Measurements from ENCODE around the gene IFI44L. TPM values are rescaled to one million over a fixed set of nuclear protein-coding genes. Genes with fewer than 3 reads are reported as not detected.

Gene IFI44L
- total RNA-seq, 1 donor from 2014 or later, result 1.7 TPM

GRCh38 chr1:78627321-78627720, 7.1 kb downstream of the IFI44L start:
- Histone ChIP-seq H3K9me3 (no peaks in the 10 kb centered on the region), H3K4me1 (no peaks in the 10 kb centered on the region), H3K27ac (no peak overlapping the region), H3K36me3 (no peaks in the 10 kb centered on the region), H3K4me3 (no peak overlapping the region), H3K27me3 (no peaks in the 10 kb centered on the region)
- TF ChIP-seq POLR2AphosphoS5 (IDR thresholded peaks at IDR 0.05; ENCODE audit: insufficient read depth in 1 of 2, low read depth in 1 of 2), result no peak
- TF ChIP-seq CTCF (IDR thresholded peaks at IDR 0.05), result no peak
- no peak for TF ChIP-seq POLR2A (IDR thresholded peaks at IDR 0.05)
- no peak for DNase-seq (ENCODE audit: extremely low spot score in 2 of 2)
- intact Hi-C loops (cut with DNase I), result no loop called here

GRCh38 chr1:78630600-78630999, 10.4 kb downstream of the IFI44L start:
- Histone ChIP-seq H3K27me3 (no peaks in the 10 kb centered on the region), H3K36me3 (no peaks in the 10 kb centered on the region), H3K4me1 (no peaks in the 10 kb centered on the region), H3K4me3 (no peak overlapping the region), H3K9me3 (no peaks in the 10 kb centered on the region), H3K27ac (no peak overlapping the region)
- TF ChIP-seq CTCF (IDR thresholded peaks at IDR 0.05) (no peak), POLR2AphosphoS5 (IDR thresholded peaks at IDR 0.05; ENCODE audit: insufficient read depth in 1 of 2, low read depth in 1 of 2) (no peak), POLR2A (IDR thresholded peaks at IDR 0.05) (no peak)
- no peak for DNase-seq (ENCODE audit: extremely low spot score in 2 of 2)
- intact Hi-C loops (cut with DNase I), result no loop called here

- H3K27ac ChIP-seq, result no peak overlapping the region
- no peaks in the 10 kb centered on the region for H3K36me3 ChIP-seq
- H3K9me3 ChIP-seq, result no peaks in the 10 kb centered on the region
- H3K4me3 ChIP-seq, result no peak overlapping the region
- DNase-seq (ENCODE audit: extremely low spot score in 2 of 2), result no peak
- TF ChIP-seq POLR2A (IDR thresholded peaks at IDR 0.05) (no peak), CTCF (IDR thresholded peaks at IDR 0.05) (no peak)
- intact Hi-C loops (cut with DNase I), result no loop called here
- H3K4me1 ChIP-seq, result no peaks in the 10 kb centered on the region
- H3K27me3 ChIP-seq, result no peaks in the 10 kb centered on the region
Observed at GRCh38 chr1:78633209-78633608, 13.0 kb downstream of the IFI44L start.

GRCh38 chr1:78640462-78640861, 20.2 kb downstream of the IFI44L start:
- no peak for TF ChIP-seq POLR2A (IDR thresholded peaks at IDR 0.05)
- TF ChIP-seq CTCF (IDR thresholded peaks at IDR 0.05), result no peak
- no peak for TF ChIP-seq POLR2AphosphoS5 (IDR thresholded peaks at IDR 0.05; ENCODE audit: insufficient read depth in 1 of 2, low read depth in 1 of 2)
- H3K4me1 ChIP-seq, result no peaks in the 10 kb centered on the region

GRCh38 chr1:78641558-78641957, 21.3 kb downstream of the IFI44L start:
- intact Hi-C loops (cut with DNase I), result no loop called here
- DNase-seq (ENCODE audit: extremely low spot score in 2 of 2), result no peak
- Histone ChIP-seq H3K36me3 (no peaks in the 10 kb centered on the region), H3K27ac (no peak overlapping the region), H3K4me1 (no peaks in the 10 kb centered on the region), H3K4me3 (no peak overlapping the region), H3K9me3 (peaks cover 5% of the 10 kb centered on the region), H3K27me3 (no peaks in the 10 kb centered on the region)
- TF ChIP-seq POLR2A (IDR thresholded peaks at IDR 0.05) (no peak), CTCF (IDR thresholded peaks at IDR 0.05) (no peak), POLR2AphosphoS5 (IDR thresholded peaks at IDR 0.05; ENCODE audit: insufficient read depth in 1 of 2, low read depth in 1 of 2) (no peak)

More at GRCh38 chr1:78640462-78640861, 20.2 kb downstream of the IFI44L start:
- no peaks in the 10 kb centered on the region for H3K36me3 ChIP-seq
- no peaks in the 10 kb centered on the region for H3K27me3 ChIP-seq
- H3K27ac ChIP-seq, result no peak overlapping the region
- DNase-seq (ENCODE audit: extremely low spot score in 2 of 2), result no peak
- H3K9me3 ChIP-seq, result peaks cover 5% of the 10 kb centered on the region
- intact Hi-C loops (cut with DNase I), result no loop called here
- H3K4me3 ChIP-seq, result no peak overlapping the region

Measured in vagina (tissue), 2 donors.